NCI-H2196 treated with DMSO at 0.1 percent for 48 hours (cell line): ENCODE results near the gene OR10G2.

Source experiments
- DNase-seq: peaks from one replicate; lab custom pipeline; 2025; ENCODE audit not compliant: unreplicated experiment; lab: John Stamatoyannopoulos, UW

Gene OR10G2

GRCh38 chr14:21589317-21589716 lies 45.4 kb downstream of the OR10G2 start:
- no peak for DNase-seq
